NT2/D1 (cell line): Measurements from ENCODE around the gene GRM7.

Source experiments
- YY1 ChIP-seq: IDR thresholded peaks from 2 replicates; pipeline ENCODE4 v1.6.1; 2011; ENCODE audit not compliant: insufficient read length, insufficient read depth
- ZNF274 ChIP-seq: IDR thresholded peaks from 2 replicates; pipeline ENCODE4 v1.6.1; 2011; ENCODE audit warnings: mild to moderate bottlenecking, low read depth, low read length

DNA sequence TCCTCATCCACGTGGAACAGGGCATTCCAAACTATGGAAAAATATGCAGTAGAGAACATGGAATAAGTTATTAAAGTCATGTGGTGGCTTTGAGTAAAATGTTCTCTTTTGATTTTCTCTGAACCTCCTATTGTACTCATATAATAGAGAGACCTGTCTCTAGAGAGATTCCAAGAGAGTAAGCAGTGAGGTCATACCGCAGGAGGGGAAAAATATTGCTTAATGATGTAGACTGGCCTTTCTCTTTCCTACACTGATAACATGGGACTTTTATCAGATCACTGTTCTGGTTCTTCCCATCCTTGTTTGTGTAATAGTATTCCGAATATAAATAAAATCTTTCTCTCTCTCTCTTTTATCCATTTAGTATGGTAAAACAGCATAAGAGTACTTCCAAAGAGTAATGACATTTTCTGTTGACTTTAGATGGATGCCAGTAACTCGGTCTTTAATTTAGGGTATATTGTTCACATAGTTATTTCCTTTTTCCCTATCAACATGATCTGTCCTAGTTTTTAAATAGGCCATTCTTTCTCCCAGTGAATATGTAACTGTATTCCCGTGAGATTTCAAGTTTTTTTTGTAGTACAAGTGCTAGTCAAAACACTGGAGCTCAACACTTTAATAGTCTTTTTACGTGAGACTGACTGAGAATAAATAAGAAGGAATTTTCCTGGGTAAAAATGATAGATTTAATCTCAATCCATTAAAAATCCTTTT, 826.7 kb downstream of the GRM7 start:
- no peak for TF ChIP-seq ZNF274
- no peak for TF ChIP-seq YY1
